Testis (tissue), 3 donors: ENCODE data around the gene CCDC150. TPM values are rescaled to one million over a fixed set of nuclear protein-coding genes. Genes with fewer than 3 reads are reported as not detected.
"Not testable (repeated sequence)": the region's sequence is repeated elsewhere in the genome, so short reads cannot be mapped to it uniquely, and the experiment has no call there.

ENCODE experiments used
- DNase-seq: peaks from one replicate; pipeline ENCODE4 v3.0.0-alpha.2; 2019
- H3K27ac ChIP-seq, 2 donors: fragments of 200-600 bp; sonication (generic); one replicate each; pipeline ENCODE4 v1.5.1; 2019
- H3K27me3 ChIP-seq: fragments of 200-600 bp; sonication (generic); one replicate; pipeline ENCODE4 v1.5.1; 2019
- H3K36me3 ChIP-seq: fragments of 200-600 bp; sonication (generic); one replicate; pipeline ENCODE4 v1.5.1; 2017; ENCODE audit warnings: low read depth; ENCODE audit errors: missing control alignments
- H3K4me1 ChIP-seq: fragments of 200-600 bp; sonication (generic); one replicate; pipeline ENCODE4 v1.5.1; 2019
- H3K4me3 ChIP-seq, 2 donors: fragments of 200-600 bp; sonication (generic); one replicate each; pipeline ENCODE4 v1.5.1; 2017 to 2019
- H3K9me3 ChIP-seq: fragments of 200-600 bp; sonication (generic); one replicate; pipeline ENCODE4 v1.5.1; 2017
- POLR2A ChIP-seq: fragments of 450-650 bp; IDR thresholded peaks from one replicate; pipeline ENCODE4 v1.6.1; 2017; ENCODE audit warnings: antibody characterized with exemption, mild to moderate bottlenecking, moderate library complexity
- WGBS, 2 donors: methylation state at CpG; one replicate each; pipeline ENCODE4 v1.1.5; 2018; 5-methylcytosine and 5-hydroxymethylcytosine counted together
- intact Hi-C: fragments of 100-400 bp; cut with DNase I; formaldehyde crosslinking; loops from one replicate; pipeline ENCODE4 v1.15.1; 2023; ENCODE audit warnings: low total_unique reads
- polyA plus RNA-seq: library from polyadenylated mRNA; stranded (reverse); fragments of 350-450 nt; fragmentation: Illumina TruSeq; extraction: RNeasy Lipid Tissue Mini Kit (QIAGEN cat#74804); gene quantifications from one replicate; pipeline ENCODE4 v1.2.3, GENCODE V29; 2014; ENCODE audit warnings: low read depth, low replicate concordance; ENCODE audit not compliant: insufficient read depth
- total RNA-seq, 2 donors: library from RNA; depleted of rRNA; stranded (reverse); fragments of >200 nt; gene quantifications; one replicate each; pipeline ENCODE4 v1.2.3, GENCODE V29; 2016
- TF ChIP-seq, protein P1 (sequence below), 3 experiments: fragments of 450-650 bp in 2 of 3; fragments of 200-600 bp in 1 of 3; sonication (generic) in 1 of 3; IDR thresholded peaks; one replicate each; pipeline ENCODE4 v1.5.1; 2016 to 2019; ENCODE audit warnings: antibody characterized with exemption in 3 of 3, mild to moderate bottlenecking in 2 of 3, moderate library complexity in 1 of 3

The CCDC150 gene
- total and polyA plus RNA-seq, 3 donors from 2014 or later = 22.7 to 52.0 (median 31.7) TPM

DNA sequence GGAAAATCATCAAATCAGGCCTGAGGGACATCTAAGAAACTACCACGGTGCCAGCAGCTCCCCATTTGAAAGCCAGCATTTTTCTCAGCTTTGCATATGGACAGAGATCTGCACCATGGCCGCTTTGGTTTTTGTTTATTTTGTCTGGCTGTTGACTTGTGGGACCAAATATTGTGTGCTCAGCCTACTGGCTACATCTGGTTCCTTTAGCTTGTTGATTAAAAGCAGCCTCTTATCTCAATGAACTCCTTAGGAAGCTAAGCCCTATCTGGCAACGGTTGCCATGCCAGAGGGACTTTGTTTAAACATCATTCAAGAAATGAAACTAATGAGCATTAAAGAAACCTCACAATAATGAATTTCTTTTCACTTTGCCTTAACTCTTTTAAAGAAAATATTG is 32.4 kb upstream of the CCDC150 start:
- Histone ChIP-seq H3K36me3 (no peaks in the 10 kb centered on the region), H3K4me1 (no peaks in the 10 kb centered on the region), H3K27me3 (no peaks in the 10 kb centered on the region), H3K4me3 (no peak overlapping the region), H3K27ac (no peak overlapping the region), H3K9me3 (no peaks in the 10 kb centered on the region)
- WGBS, 2 donors = 53 to 59% methylated on average over 3 of the region's 3 CpGs
- no peak for DNase-seq
- no peak for TF ChIP-seq POLR2A
- TF ChIP-seq, protein P1, sequence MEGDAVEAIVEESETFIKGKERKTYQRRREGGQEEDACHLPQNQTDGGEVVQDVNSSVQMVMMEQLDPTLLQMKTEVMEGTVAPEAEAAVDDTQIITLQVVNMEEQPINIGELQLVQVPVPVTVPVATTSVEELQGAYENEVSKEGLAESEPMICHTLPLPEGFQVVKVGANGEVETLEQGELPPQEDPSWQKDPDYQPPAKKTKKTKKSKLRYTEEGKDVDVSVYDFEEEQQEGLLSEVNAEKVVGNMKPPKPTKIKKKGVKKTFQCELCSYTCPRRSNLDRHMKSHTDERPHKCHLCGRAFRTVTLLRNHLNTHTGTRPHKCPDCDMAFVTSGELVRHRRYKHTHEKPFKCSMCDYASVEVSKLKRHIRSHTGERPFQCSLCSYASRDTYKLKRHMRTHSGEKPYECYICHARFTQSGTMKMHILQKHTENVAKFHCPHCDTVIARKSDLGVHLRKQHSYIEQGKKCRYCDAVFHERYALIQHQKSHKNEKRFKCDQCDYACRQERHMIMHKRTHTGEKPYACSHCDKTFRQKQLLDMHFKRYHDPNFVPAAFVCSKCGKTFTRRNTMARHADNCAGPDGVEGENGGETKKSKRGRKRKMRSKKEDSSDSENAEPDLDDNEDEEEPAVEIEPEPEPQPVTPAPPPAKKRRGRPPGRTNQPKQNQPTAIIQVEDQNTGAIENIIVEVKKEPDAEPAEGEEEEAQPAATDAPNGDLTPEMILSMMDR (IDR thresholded peaks at IDR 0.05) = no peak
- intact Hi-C loops = no loop called here

- DNase-seq, intact Hi-C loops, H3K27ac ChIP-seq, H3K9me3 ChIP-seq, H3K27me3 ChIP-seq, H3K4me3 ChIP-seq, H3K36me3 ChIP-seq, H3K4me1 ChIP-seq: not testable (repeated sequence)
- WGBS, 2 donors = 87 to 96% methylated on average over 5 of the region's 5 CpGs
Measured at GRCh38 chr2:196607896-196608295, 31.6 kb upstream of the CCDC150 start.

DNA sequence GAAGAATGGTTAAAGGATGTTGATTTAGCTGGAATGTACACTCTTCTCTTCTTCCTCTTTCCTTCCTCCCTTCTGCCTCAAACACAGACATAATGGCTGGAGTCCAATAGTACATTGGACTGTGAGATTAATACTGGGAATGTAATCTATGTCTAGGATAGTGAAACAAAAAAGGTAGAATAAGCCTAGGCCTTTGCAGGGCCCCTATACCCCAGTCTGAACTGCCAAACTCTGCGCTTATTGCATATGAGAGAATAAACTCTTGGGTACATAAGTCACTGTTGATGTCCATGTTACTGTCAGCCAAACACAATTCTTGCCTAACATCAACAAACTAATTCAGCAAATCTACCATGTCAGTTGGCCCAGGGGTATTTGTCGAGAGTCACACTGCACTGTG is 29.7 kb upstream of the CCDC150 start:
- no peak overlapping the region for H3K27ac ChIP-seq
- no peaks in the 10 kb centered on the region for H3K27me3 ChIP-seq
- intact Hi-C loops = no loop called here
- no peaks in the 10 kb centered on the region for H3K4me1 ChIP-seq
- no peaks in the 10 kb centered on the region for H3K36me3 ChIP-seq
- no peak for DNase-seq
- WGBS, 2 donors = 83 to 98% methylated on average over 2 of the region's 2 CpGs
- TF ChIP-seq, protein P1 (IDR thresholded peaks at IDR 0.05) = no peak
- no peak for TF ChIP-seq POLR2A
- no peaks in the 10 kb centered on the region for H3K9me3 ChIP-seq
- H3K4me3 ChIP-seq = no peak overlapping the region

DNA sequence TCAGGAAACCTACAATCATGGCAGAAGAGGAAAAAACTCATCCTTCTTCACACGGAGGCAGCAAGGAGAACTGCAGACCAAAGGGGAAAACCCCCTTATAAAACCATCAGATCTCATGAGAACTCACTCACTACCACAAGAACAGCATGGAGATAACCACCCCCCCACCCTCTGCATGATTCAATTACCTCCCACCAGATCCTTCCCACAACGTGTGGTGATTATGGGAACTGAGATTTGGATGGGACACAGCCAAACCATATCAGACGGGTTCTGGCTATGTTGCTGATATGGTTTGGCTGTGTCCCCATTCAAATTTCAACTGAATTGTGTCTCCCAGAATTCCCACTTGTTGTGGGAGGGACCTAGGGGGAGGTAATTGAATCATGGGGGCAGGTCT is 28.7 kb upstream of the CCDC150 start:
- Histone ChIP-seq H3K27me3 (no peaks in the 10 kb centered on the region), H3K36me3 (no peaks in the 10 kb centered on the region), H3K4me3 (no peak overlapping the region), H3K9me3 (no peaks in the 10 kb centered on the region), H3K27ac (no peak overlapping the region), H3K4me1 (no peaks in the 10 kb centered on the region)
- no peak for DNase-seq
- 46 to 61% methylated on average over 3 of the region's 3 CpGs for WGBS, 2 donors
- intact Hi-C loops = no loop called here
- TF ChIP-seq, protein P1 (IDR thresholded peaks at IDR 0.05) = no peak
- TF ChIP-seq POLR2A = no peak

GRCh38 chr2:196613302-196613701 is 26.2 kb upstream of the CCDC150 start:
- no peaks in the 10 kb centered on the region for H3K36me3 ChIP-seq
- no peak for TF ChIP-seq POLR2A
- TF ChIP-seq, protein P1 (IDR thresholded peaks at IDR 0.05) = no peak
- no peak overlapping the region for H3K27ac ChIP-seq
- no peaks in the 10 kb centered on the region for H3K27me3 ChIP-seq
- DNase-seq = no peak
- intact Hi-C loops = no loop called here
- H3K4me1 ChIP-seq = no peaks in the 10 kb centered on the region
- 91 to 94% methylated on average over 2 of the region's 2 CpGs for WGBS, 2 donors
- no peak overlapping the region for H3K4me3 ChIP-seq
- H3K9me3 ChIP-seq = no peaks in the 10 kb centered on the region
